GM10847 (cell line): ENCODE results near the gene KBTBD3.

ENCODE experiments used
- POLR2A ChIP-seq: IDR thresholded peaks from 2 replicates; pipeline ENCODE4 v1.6.1; 2011; ENCODE audit not compliant: insufficient read length; ENCODE audit errors: extremely low read depth

KBTBD3 gene

DNA sequence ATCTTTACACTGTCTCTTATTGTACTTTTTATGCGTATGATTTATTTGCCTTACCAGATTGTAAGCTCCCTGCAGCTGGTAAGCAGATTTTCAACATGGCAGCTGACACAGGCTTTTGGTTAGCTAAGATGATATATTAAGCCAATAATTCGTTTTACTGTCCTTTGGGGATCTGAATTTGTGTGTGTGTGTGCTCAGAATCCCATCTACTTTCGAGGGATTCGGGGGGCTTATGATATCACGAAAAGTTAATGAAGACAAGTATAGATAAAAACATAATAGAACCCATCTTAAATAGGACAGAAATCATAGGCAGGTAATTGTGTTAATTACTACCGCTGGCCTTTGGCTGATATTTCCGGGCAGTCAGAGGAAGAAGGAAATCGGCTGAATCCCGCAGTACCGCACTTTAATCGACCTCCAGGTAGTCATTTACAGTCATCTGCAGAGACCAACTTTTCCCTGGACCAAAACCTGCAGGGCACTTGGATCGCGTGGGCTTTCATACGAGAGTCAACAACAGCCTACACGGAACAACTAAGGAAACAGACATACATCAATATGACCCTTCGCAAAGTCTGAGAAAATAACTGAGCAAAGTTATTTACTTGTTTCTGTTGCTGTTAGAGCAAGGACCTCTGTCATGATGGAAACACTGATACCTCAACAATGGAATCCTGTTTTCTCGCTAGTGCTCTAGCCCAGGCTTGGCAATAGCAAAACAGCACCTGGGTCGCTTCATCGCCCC lies 802 bp downstream of the KBTBD3 start:
- no peak for TF ChIP-seq POLR2A

DNA sequence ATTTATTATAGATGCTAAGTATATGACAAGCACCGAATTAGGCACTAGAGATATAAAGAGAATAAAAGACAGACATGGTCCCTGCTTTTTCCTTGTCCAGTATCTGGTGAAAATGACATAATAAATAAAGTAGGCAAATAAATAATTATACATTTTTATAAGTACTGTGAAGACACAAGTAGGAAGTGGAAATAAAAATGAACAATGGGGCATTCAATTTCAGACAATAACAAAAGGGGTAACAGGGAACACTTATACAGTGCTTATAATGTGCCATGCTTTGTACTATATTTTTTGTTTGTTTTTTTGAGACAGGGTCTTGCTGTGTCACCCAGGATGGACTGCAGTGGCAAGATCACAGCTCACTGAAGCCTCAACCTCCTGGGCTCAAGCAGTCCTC lies 4.3 kb downstream of the KBTBD3 start:
- TF ChIP-seq POLR2A: no peak

DNA sequence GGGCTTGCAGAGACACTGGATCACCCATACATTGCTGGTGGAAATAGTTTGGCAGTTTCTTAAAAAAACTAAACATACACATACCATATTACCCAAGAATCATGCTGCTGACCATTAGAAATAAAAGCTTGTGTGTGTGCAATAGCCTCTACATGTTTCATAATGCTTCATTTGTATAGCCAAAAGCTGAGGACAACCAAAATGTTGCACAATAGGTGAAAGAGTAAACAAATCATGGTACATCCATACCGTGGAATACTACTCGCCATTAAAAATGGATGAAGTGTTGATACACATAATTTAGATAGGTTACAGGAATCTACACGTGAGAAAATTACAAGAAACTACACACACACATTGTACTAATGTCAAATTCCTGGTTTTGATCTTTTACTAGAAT lies 6.5 kb downstream of the KBTBD3 start:
- no peak for TF ChIP-seq POLR2A

DNA sequence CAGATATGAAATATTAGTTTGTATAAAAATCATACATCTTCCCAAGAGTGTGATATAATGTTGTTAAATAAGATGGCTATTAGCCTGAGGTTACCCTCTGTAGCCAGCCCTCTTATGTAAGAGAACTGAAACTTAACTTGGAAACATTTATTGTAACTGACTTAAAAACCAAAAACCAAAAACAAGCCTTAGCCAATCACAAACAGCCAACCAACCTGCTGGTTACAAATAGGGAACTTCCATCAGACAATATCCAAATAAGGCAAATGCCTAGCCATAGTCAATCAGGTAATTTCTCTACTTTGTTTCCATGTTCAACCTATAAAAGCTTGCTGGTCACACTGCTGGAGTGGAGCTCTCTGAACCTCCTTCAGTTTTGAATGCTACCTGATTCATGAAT lies 14.1 kb downstream of the KBTBD3 start:
- no peak for TF ChIP-seq POLR2A

DNA sequence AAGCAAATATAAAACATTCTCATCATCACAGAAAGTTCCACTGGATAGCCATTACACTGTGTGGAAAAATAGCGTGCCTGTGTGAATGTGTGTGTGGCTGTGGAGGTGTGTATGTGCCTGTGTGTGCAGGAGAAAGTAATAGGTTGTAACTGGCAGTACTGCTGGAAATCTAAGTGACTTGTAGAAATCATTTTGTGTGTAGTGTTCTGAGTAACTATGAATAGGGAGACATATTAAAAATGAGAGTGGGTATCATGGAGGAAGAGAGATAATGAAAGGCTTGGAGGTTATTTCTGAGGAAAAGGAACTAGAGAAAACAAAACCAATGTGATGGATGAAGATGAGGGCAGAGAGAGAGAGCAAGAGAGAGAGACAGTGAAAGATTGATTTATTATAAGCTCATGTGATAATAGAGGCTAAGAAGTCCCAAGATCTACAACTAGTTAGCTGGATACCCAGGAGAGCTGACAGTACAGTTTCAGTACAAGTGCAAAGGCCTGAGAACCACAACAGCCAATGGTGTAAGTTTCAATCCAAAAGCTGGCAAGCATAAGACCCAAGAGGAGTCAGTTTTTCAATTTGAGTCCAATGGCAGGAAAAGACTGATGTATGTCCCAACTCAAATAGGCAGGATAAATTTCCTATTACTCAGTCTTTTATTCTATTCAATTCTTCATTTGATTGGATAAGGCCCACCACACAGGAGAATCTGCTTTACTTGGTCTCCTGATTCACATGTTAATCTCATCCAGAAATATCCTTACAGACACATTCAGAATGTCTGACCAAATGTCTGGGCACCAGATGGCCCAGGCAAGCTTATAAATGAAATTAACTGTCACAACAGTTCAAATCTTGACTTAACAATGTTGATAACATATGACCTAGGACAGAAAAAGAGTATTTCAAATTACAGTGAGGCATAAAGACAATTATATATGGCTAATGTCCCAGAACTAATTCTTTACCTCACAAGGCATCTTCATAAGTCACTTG lies 14.9 kb downstream of the KBTBD3 start:
- TF ChIP-seq POLR2A: no peak

DNA sequence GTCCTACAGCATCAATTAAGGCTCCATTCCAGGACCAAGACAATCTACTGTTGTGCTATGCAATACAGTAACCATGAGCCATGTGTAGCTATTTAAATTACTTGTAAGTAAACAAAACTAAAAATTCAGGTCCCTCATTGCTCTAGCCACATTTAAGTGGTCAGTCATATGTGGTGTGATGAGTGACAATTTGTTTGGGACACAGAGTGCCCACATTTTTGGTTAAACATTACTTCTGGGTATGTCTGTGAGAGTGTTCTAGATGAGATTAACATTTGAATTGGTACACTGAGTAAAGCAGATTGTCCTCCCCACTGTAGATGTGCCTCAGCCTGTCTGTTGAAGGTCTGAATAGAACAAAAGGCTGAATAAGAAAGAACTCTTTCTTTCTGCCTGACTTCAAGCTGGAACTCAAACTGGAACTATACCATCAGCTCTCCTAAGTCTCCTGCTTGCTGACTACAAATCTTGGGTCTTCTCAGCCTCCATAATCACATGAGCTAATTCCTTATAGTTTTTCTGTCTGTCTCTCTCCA lies 15.8 kb downstream of the KBTBD3 start:
- TF ChIP-seq POLR2A: no peak

DNA sequence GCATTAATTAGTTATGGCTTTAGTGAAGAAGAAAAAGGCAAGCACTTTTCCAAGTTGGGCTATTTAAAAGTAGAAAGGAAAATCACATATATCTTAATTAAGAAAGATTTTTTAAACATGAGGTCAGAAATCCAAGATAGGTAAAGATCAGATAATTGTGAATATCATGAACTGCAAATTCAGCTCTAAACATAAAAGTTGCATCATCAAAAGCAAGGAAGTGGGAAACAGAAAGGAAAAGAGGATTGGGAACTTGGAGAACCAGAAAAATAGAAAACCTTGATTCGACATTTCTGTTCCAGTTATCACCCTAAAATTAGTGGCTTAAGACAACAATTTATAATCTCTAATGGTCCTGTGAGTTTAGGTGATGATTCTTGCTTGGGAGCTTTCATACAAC lies 17.5 kb downstream of the KBTBD3 start:
- no peak for TF ChIP-seq POLR2A

DNA sequence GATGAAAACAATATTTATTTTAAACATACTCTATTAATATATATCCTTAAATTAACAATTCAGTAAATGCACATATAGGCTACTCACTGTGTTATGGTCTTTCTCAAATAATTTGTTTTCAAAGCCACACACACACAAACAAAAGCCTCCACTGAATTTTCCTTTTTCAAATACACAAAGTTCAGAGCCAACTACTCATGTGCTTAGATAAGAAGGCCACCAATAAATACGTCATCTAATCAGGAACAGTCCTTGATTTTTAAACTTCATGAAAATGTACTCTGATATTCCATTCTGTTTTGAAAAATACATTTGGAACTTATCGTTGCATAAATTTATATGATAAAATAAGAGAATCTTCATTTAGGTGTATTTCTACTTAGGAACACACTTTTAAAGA lies 26.0 kb downstream of the KBTBD3 start:
- TF ChIP-seq POLR2A: no peak

DNA sequence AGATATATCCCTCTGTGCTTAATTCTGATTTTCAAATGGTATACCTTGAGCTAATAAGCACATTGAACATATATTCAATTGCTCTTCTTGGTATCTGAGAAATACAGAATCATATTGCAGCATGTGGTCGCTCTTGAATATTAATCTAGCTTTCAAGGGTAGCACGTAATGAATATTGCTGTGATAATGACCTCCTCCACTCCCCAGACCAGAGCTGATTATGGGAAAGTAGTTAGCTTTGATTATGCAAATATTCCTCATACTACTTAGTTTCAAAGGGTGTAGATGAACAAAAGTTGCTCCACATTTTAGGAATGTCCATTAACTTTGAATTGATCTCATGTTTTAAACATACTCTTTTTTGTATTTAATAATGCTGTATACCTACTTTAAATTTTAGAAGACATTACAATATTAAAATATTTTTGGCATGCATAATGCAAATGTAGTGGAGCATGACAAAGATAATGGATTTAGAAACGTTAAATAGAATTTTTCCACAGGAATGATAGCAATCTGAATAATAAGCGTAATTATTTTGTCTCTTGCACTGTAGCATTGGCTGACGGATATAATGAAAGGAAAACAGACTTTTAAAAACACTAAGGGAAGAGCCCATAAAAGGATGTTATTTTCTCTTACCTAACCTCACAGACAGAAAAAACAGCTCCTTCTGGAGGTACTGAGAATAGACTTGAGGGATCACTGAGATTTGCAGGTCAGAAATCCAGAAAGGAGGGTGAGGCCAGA lies 27.2 kb downstream of the KBTBD3 start:
- no peak for TF ChIP-seq POLR2A

DNA sequence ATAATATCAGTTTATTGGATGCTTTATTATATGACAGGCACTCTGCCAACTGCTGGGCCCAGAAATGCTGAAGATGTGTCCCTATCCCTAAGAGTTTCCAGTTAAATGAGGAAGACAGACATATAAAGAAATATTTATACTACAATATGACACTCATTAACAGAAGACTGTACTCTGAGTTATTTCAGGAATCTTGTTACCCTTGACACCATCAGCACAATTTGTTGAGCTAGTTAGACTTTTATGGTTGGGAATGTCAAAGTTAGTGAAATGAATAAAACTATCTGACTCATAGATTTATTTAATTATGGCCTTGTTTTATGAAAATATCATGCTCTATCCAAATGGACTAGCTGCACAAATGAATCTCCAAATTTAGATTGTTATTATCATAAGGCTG lies 29.5 kb downstream of the KBTBD3 start:
- TF ChIP-seq POLR2A: no peak

DNA sequence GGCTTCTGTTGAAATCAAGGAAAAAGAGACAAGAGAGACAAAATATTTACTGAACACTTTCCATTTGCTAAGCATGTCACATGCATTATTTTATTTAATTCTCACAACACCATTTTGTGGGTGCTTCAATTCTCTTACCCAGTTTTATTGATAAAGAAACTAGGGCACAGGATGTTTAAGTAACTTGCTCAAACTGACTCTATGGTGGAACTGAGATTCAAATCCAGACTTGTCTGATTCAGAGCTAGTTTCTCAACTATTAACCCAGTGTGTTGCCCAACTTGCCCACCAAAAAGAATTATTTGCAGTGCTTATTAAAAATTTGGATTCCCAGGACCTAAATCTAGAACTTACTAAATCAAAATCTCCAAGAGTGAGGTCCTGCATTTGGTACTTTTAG lies 33.6 kb downstream of the KBTBD3 start:
- no peak for TF ChIP-seq POLR2A

DNA sequence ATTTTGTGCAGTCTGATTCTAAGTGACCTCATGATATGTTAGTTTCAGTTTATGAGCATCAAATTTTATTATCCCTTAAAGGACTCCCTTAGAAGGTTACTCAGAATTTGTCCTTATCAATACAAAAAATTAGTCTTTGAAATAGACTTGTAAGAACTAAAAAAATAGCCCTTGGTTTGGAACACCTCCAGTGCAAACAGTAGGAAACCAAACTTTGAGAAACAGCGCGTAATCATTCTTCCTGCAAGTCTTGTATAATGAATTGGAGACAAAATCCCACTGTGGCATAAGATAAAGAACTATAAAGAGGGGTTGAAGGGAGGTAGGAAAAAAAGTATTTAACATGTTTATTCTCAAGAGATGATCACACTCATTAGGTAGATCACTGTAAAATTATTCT lies 44.3 kb downstream of the KBTBD3 start:
- TF ChIP-seq POLR2A: no peak

DNA sequence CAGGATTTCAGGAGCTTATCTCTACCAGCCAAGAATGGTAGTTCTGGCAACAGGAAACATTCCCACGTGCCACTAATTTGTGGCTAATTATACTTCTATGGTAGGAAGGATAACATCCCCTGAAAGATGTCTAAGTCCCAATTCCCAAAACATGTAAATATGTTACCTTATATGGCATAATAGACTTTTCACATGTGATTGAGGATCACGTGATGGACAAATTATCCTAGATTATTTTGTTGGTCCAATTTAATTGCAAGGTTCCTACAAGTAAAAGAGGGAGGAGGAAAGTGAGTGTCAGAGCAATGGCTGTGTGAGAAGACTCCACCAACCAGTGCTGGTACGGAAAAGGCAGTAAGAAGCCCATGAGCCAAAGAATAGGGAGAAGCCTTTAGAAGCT lies 45.2 kb downstream of the KBTBD3 start:
- no peak for TF ChIP-seq POLR2A

DNA sequence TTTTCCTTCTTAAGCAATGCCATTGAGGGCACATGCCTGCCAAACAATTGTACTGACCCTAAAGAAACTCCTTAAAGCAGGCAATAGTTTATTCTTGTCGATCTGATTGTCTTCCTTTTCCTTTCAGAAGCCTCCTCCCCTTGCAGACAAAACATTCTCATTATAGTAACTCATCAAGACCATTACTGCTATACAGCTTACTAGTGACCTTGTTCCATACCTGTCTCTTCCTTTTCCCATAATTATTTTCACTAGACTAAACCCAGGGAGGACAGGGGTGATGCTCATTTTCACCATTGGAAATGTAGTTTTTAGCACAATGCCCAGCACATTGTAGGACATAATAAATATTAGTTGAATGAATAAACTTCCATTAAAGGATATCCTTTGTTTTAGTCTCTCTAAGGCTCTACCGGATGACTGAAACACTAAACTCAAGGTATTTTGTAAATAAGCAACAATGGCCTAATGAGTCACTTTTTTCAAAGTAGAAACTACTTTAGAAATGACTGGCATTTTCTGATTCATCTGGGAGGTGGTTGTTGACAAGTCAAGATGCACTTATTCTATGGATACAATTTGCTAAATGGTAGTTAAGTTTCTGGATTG lies 45.8 kb downstream of the KBTBD3 start:
- no peak for TF ChIP-seq POLR2A

DNA sequence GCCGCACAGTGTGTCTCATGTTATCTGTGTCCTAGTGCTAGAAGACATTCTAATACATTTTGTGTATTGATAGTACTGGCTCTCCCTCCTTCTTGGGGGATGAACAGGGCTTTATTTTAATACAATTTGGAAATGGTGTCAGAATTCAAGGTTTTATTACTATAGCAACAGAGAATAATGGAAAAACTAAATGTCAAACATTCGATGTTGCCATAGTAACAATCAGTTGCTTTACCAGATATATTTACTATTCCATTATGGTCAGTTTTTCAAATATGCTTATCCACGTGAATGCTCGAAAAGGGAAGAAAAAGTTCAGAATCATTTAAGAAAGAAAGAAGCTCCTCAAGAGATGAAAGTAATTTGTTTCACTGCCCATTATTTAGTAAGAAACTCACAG lies 46.5 kb downstream of the KBTBD3 start:
- TF ChIP-seq POLR2A: no peak
